Measurements from ENCODE around the gene FBXL3. TPM values are rescaled to one million over a fixed set of nuclear protein-coding genes. Genes with fewer than 3 reads are reported as not detected.
"Not testable (repeated sequence)": the region's sequence is repeated elsewhere in the genome, so short reads cannot be mapped to it uniquely, and the experiment has no call there.

FBXL3 gene
- total RNA-seq, 5 donors from 2014 or later (not counting 1 experiment from before 2014, with no cell fraction given), result 58.6 to 89.1 (median 80.0) TPM

DNA sequence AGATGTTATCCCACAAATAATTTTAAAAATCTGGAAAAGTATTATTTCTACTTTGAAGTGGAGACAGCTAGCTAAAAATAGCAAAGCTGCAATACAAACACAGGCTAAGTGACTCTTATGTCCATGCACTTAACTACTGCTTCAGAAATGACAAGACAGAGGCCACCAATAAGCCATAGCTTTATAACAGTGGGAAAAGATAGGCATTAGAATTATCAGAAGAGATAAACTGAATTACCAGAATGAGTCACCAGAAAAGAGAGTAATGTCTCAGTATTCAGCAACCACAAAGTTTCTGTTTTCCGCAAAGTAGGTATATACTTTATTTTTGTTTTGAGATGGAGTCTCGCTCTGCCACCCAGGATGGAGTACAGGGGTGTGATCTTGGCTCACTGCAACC is 17.9 kb downstream of the FBXL3 start:
- no peak overlapping the region for H3K4me3 ChIP-seq (ENCODE audit: control insufficient read depth in 1 of 2, extremely low read depth in 1 of 2, low read length in 1 of 2)
- H3K4me1 ChIP-seq (ENCODE audit: control insufficient read depth in 1 of 2, extremely low read depth in 1 of 2, insufficient read depth in 2 of 2, low read length in 2 of 2), result peaks cover 0 to 4% of the 10 kb centered on the region in 2 experiments
- WGBS (ENCODE audit: insufficient coverage), result no CpG with 5 or more reads among the region's 2 CpGs
- peaks cover 13 to 62% of the 10 kb centered on the region in 2 donors for H3K36me3 ChIP-seq (ENCODE audit: control insufficient read depth in 2 of 2, extremely low read depth in 1 of 2, insufficient read depth in 1 of 2, low read length in 1 of 2)
- H3K27me3 ChIP-seq (replicated peaks in 1 of 2; ENCODE audit: control insufficient read depth in 2 of 2, extremely low read depth in 1 of 2, insufficient read depth in 2 of 2, low read length in 1 of 2), result no peaks in the 10 kb centered on the region
- Mint-ChIP-seq H3K4me1 (peaks cover 31 to 56% (median 50%) of the 10 kb centered on the region in 3 donors), H3K4me3 (no peak overlapping the region), H3K36me3 (peaks cover 46% of the 10 kb centered on the region), H3K27ac (peak overlapping the region; percentile 43 to 64), H3K9me3 (no peaks in the 10 kb centered on the region), H3K27me3 (no peaks in the 10 kb centered on the region)
- ATAC-seq (replicated peaks in 1 of 4) (peak in 3 of 4 experiments; percentile 16 to 33 (median 20)), DNase-seq (no peak)
- H3K9me3 ChIP-seq, result no peaks in the 10 kb centered on the region
- H3K27ac ChIP-seq (ENCODE audit: low read length), result no peak overlapping the region
- CTCF ChIA-PET, result no interaction called here
- POLR2A ChIA-PET, result interaction anchor here in 1 of 2 donors (0.6 kb wide), 1 partner anchor 16 kb away, joined by 3 read pairs; no protein-coding TSS in a partner anchor

DNA sequence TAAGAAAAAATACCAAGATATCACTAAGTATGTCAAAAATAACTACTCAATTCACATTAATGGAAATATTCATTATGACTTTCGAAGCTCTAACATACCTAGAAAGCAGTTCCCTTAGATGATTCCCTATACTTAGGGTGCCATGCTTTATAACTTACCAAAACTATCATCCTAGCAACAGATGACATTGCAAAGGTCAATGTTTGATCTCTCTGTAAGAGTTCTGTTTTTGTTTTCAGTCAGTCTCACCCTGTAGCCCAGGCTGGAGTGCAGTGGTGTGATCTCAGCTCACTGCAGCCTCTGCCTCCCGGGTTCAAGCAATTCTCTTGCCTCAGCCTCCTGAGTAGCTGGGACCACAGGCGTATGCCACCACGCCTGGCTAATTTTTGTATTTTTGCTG is 18.6 kb downstream of the FBXL3 start:
- DNase-seq; H3K9me3 ChIP-seq; H3K9me3 Mint-ChIP-seq; H3K27ac ChIP-seq (ENCODE audit: low read length); H3K4me3 ChIP-seq (ENCODE audit: control insufficient read depth in 1 of 2, extremely low read depth in 1 of 2, low read length in 1 of 2); H3K4me3 Mint-ChIP-seq; H3K27me3 ChIP-seq (replicated peaks in 1 of 2; ENCODE audit: control insufficient read depth in 2 of 2, extremely low read depth in 1 of 2, insufficient read depth in 2 of 2, low read length in 1 of 2); H3K27me3 Mint-ChIP-seq; H3K4me1 ChIP-seq (ENCODE audit: control insufficient read depth in 1 of 2, extremely low read depth in 1 of 2, insufficient read depth in 2 of 2, low read length in 2 of 2); CTCF ChIA-PET: not testable (repeated sequence)
- 86% methylated on average over 1 of the region's 4 CpGs for WGBS (ENCODE audit: insufficient coverage)
- H3K36me3 ChIP-seq (ENCODE audit: control insufficient read depth in 2 of 2, extremely low read depth in 1 of 2, insufficient read depth in 1 of 2, low read length in 1 of 2), result peaks cover 13 to 55% of the 10 kb centered on the region in 2 donors
- H3K4me1 Mint-ChIP-seq, result peaks cover 25 to 50% (median 43%) of the 10 kb centered on the region in 3 donors
- POLR2A ChIA-PET, result interaction anchor here in 1 of 2 donors (0.6 kb wide), 2 partner anchors 17 to 18 kb away, joined by 3 read pairs; no protein-coding TSS in a partner anchor
- peak overlapping the region in 1 of 2 donors; percentile 64 for H3K27ac Mint-ChIP-seq
- peak in 1 of 4 experiments; percentile 31 for ATAC-seq (replicated peaks in 1 of 4)
- H3K36me3 Mint-ChIP-seq, result peaks cover 39% of the 10 kb centered on the region

GRCh38 chr13:77002590-77003190 is 24.3 kb downstream of the FBXL3 start:
- H3K36me3 ChIP-seq (ENCODE audit: control insufficient read depth in 2 of 2, extremely low read depth in 1 of 2, insufficient read depth in 1 of 2, low read length in 1 of 2), result peaks cover 8 to 30% of the 10 kb centered on the region in 2 donors
- H3K9me3 ChIP-seq, result no peaks in the 10 kb centered on the region
- Mint-ChIP-seq H3K4me3 (peak overlapping the region in 1 of 3 donors; percentile 22), H3K27me3 (no peaks in the 10 kb centered on the region), H3K27ac (peak overlapping the region; percentile 16 to 82), H3K36me3 (peaks cover 39% of the 10 kb centered on the region), H3K9me3 (no peaks in the 10 kb centered on the region), H3K4me1 (peaks cover 33 to 52% (median 46%) of the 10 kb centered on the region in 3 donors)
- ATAC-seq (replicated peaks in 1 of 4) (no peak), DNase-seq (peak in 1 of 35 experiments; percentile 47)
- ChIA-PET POLR2A (interaction anchor here (0.6 to 1.3 kb wide), 5 partner anchors 10 to 74 kb away, joined by 3 to 6 read pairs (median 4); no protein-coding TSS in a partner anchor), CTCF (interaction anchor here (0.5 to 2.8 kb wide), 21 partner anchors 8 to 1518 kb away, joined by 3 to 23 read pairs (median 3); partner anchors contain the start of genes CLN5 (in 1 of the 2) and FBXL3 (in 1 of the 2))
- WGBS (ENCODE audit: insufficient coverage), result 29% methylated on average over 1 of the region's 7 CpGs
- no peak overlapping the region for H3K4me3 ChIP-seq (ENCODE audit: control insufficient read depth in 1 of 2, extremely low read depth in 1 of 2, low read length in 1 of 2)
- no peak overlapping the region for H3K27ac ChIP-seq (ENCODE audit: low read length)
- no peaks in the 10 kb centered on the region for H3K4me1 ChIP-seq (ENCODE audit: control insufficient read depth in 1 of 2, extremely low read depth in 1 of 2, insufficient read depth in 2 of 2, low read length in 2 of 2)
- no peaks in the 10 kb centered on the region for H3K27me3 ChIP-seq (replicated peaks in 1 of 2; ENCODE audit: control insufficient read depth in 2 of 2, extremely low read depth in 1 of 2, insufficient read depth in 2 of 2, low read length in 1 of 2)

DNA sequence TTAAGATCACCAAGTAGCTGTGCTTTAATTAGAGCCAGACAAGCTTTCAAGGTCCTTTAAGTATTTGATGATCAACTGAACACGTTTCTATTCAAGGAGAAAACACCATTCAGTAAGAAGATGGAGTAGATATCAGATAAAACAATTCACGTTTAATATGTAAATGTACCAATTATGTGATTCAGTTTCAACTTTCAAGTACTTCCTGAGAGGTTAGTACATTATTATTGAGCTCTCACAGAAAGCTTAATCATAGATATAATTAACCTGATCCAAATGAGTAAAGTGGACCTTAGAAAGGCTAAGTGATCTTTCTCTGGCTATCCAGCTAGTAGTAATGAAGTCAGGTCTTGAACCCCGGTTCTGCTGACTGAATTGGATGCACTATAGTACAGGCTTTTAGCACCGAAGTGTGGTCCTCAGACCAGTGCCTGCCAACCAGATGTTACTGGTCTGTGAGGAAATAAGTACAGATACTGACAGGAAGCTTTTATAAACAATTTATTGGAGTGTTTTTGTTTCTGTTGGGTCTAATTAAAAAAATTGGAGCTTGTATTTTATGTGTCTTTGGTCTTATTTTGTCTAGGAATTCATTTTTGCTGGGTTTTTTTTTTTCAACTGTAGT is 24.9 kb downstream of the FBXL3 start:
- no peak overlapping the region for H3K27ac ChIP-seq (ENCODE audit: low read length)
- ChIA-PET CTCF (interaction anchor here (0.6 to 2.8 kb wide), 13 partner anchors 8 to 1106 kb away, joined by 3 to 23 read pairs (median 4); partner anchors contain the start of genes CLN5 (in 1 of the 2) and FBXL3 (in 1 of the 2)), POLR2A (interaction anchor here (0.5 to 1.3 kb wide), 6 partner anchors 9 to 74 kb away, joined by 3 to 5 read pairs (median 4); partner anchors contain the start of gene CLN5 (in 1 of the 2))
- 100% methylated on average over 1 of the region's 4 CpGs for WGBS (ENCODE audit: insufficient coverage)
- H3K4me3 ChIP-seq (ENCODE audit: control insufficient read depth in 1 of 2, extremely low read depth in 1 of 2, low read length in 1 of 2), result no peak overlapping the region
- ATAC-seq (replicated peaks in 1 of 4), result peak in 2 of 4 experiments; percentile 24 to 31
- no peak for DNase-seq
- peaks cover 8 to 25% of the 10 kb centered on the region in 2 donors for H3K36me3 ChIP-seq (ENCODE audit: control insufficient read depth in 2 of 2, extremely low read depth in 1 of 2, insufficient read depth in 1 of 2, low read length in 1 of 2)
- H3K36me3 Mint-ChIP-seq, result peaks cover 34% of the 10 kb centered on the region
- H3K27ac Mint-ChIP-seq, result peak overlapping the region; percentile 69 to 82
- H3K4me1 Mint-ChIP-seq, result peaks cover 27 to 48% (median 43%) of the 10 kb centered on the region in 3 donors
- no peaks in the 10 kb centered on the region for H3K9me3 ChIP-seq
- H3K27me3 Mint-ChIP-seq, result no peaks in the 10 kb centered on the region
- no peaks in the 10 kb centered on the region for H3K27me3 ChIP-seq (replicated peaks in 1 of 2; ENCODE audit: control insufficient read depth in 2 of 2, extremely low read depth in 1 of 2, insufficient read depth in 2 of 2, low read length in 1 of 2)
- no peaks in the 10 kb centered on the region for H3K4me1 ChIP-seq (ENCODE audit: control insufficient read depth in 1 of 2, extremely low read depth in 1 of 2, insufficient read depth in 2 of 2, low read length in 2 of 2)
- no peaks in the 10 kb centered on the region for H3K9me3 Mint-ChIP-seq
- peak overlapping the region in 1 of 3 donors; percentile 22 for H3K4me3 Mint-ChIP-seq

- no peaks in the 10 kb centered on the region for H3K27me3 Mint-ChIP-seq
- no peaks in the 10 kb centered on the region for H3K9me3 Mint-ChIP-seq
- no peaks in the 10 kb centered on the region for H3K4me1 ChIP-seq (ENCODE audit: control insufficient read depth in 1 of 2, extremely low read depth in 1 of 2, insufficient read depth in 2 of 2, low read length in 2 of 2)
- POLR2A ChIA-PET, result interaction anchor here (0.5 to 1.3 kb wide), 4 partner anchors 9 to 24 kb away, joined by 3 to 5 read pairs (median 4); partner anchors contain the start of gene CLN5 (in 1 of the 2)
- H3K4me3 Mint-ChIP-seq, result no peak overlapping the region
- ATAC-seq (replicated peaks in 1 of 4) (peak in 1 of 4 experiments; percentile 17), DNase-seq (no peak)
- CTCF ChIA-PET, result interaction anchor here (1.1 to 2.8 kb wide), 7 partner anchors 10 to 117 kb away, joined by 3 to 23 read pairs (median 6); partner anchors contain the start of genes CLN5 (in 1 of the 2) and FBXL3 (in 1 of the 2)
- no peak overlapping the region for H3K4me3 ChIP-seq (ENCODE audit: control insufficient read depth in 1 of 2, extremely low read depth in 1 of 2, low read length in 1 of 2)
- peaks cover 8 to 21% of the 10 kb centered on the region in 2 donors for H3K36me3 ChIP-seq (ENCODE audit: control insufficient read depth in 2 of 2, extremely low read depth in 1 of 2, insufficient read depth in 1 of 2, low read length in 1 of 2)
- H3K9me3 ChIP-seq, result no peaks in the 10 kb centered on the region
- H3K27me3 ChIP-seq (replicated peaks in 1 of 2; ENCODE audit: control insufficient read depth in 2 of 2, extremely low read depth in 1 of 2, insufficient read depth in 2 of 2, low read length in 1 of 2), result no peaks in the 10 kb centered on the region
- H3K4me1 Mint-ChIP-seq, result peaks cover 26 to 48% (median 43%) of the 10 kb centered on the region in 3 donors
- WGBS (ENCODE audit: insufficient coverage), result 65% methylated on average over 3 of the region's 4 CpGs
- H3K27ac ChIP-seq (ENCODE audit: low read length), result no peak overlapping the region
- peaks cover 37% of the 10 kb centered on the region for H3K36me3 Mint-ChIP-seq
- peak overlapping the region; percentile 69 to 82 for H3K27ac Mint-ChIP-seq
Measured at GRCh38 chr13:77001540-77001939, 25.4 kb downstream of the FBXL3 start.

- Histone ChIP-seq H3K4me1 (ENCODE audit: control insufficient read depth in 1 of 2, extremely low read depth in 1 of 2, insufficient read depth in 2 of 2, low read length in 2 of 2) (no peaks in the 10 kb centered on the region), H3K9me3 (no peaks in the 10 kb centered on the region), H3K4me3 (ENCODE audit: control insufficient read depth in 1 of 2, extremely low read depth in 1 of 2, low read length in 1 of 2) (no peak overlapping the region), H3K27me3 (replicated peaks in 1 of 2; ENCODE audit: control insufficient read depth in 2 of 2, extremely low read depth in 1 of 2, insufficient read depth in 2 of 2, low read length in 1 of 2) (no peaks in the 10 kb centered on the region), H3K36me3 (ENCODE audit: control insufficient read depth in 2 of 2, extremely low read depth in 1 of 2, insufficient read depth in 1 of 2, low read length in 1 of 2) (peaks cover 8 to 28% of the 10 kb centered on the region in 2 donors), H3K27ac (ENCODE audit: low read length) (no peak overlapping the region)
- 100% methylated on average over 1 of the region's 1 CpG for WGBS (ENCODE audit: insufficient coverage)
- Mint-ChIP-seq H3K27me3 (no peaks in the 10 kb centered on the region), H3K4me1 (peaks cover 26 to 50% (median 45%) of the 10 kb centered on the region in 3 donors), H3K27ac (peak overlapping the region in 1 of 2 donors; percentile 82), H3K9me3 (no peaks in the 10 kb centered on the region), H3K4me3 (no peak overlapping the region), H3K36me3 (peaks cover 45% of the 10 kb centered on the region)
- ChIA-PET CTCF (interaction anchor here (0.5 to 2.8 kb wide), 5 partner anchors 9 to 500 kb away, joined by 3 to 23 read pairs (median 3); partner anchors contain the start of gene CLN5 (in 1 of the 2)), POLR2A (interaction anchor here (0.6 to 1.1 kb wide), 2 partner anchors 14 to 1653 kb away, joined by 3 to 4 read pairs; no protein-coding TSS in a partner anchor)
- ATAC-seq (replicated peaks in 1 of 4), result no peak
- DNase-seq, result no peak
Measured at GRCh38 chr13:77000475-77000874, 26.5 kb downstream of the FBXL3 start.
